GM12878 (cell line): ENCODE measurements around the gene DRAP1. TPM values are rescaled to one million over a fixed set of nuclear protein-coding genes. Genes with fewer than 3 reads are reported as not detected.

ENCODE experiments used
- ATAC-seq: fragments of 200-7000 bp; cut with Tn5 transposase; 3 replicates; pipeline ENCODE4 v1.9.1; 2020; ENCODE audit warnings: mild to moderate bottlenecking, moderate library complexity
- BruUV-seq: library from RNA; stranded (reverse); fragments of 400-500 nt; replicated peaks from 2 replicates; lab custom pipeline; 2021; lab: Mats Ljungman, UMichigan
- CTCF ChIA-PET: fragments of 300-600 bp; sonication (Branson Sonifier 250); formaldehyde crosslinking; extraction: SDS; loops from one replicate; lab custom pipeline; 2021; ENCODE audit warnings: inconsistent platforms; lab: Yijun Ruan, JAX
- POLR2A ChIA-PET: fragments of 350-600 bp; formaldehyde crosslinking; extraction: SDS; loops from one replicate; lab custom pipeline; 2021; ENCODE audit warnings: inconsistent platforms; lab: Charles Lee
- RAD21 ChIA-PET: fragments of 300-600 bp; sonication (Branson Sonifier 250); formaldehyde crosslinking; loops from one replicate; lab custom pipeline; 2023; ENCODE audit warnings: antibody characterized with exemption; ENCODE audit not compliant: unreplicated experiment; lab: Charles Lee
- SMC1A ChIA-PET: fragments of 300-600 bp; sonication (Branson Sonifier 250); formaldehyde crosslinking; loops from one replicate; lab custom pipeline; 2023; ENCODE audit not compliant: unreplicated experiment, uncharacterized antibody; lab: Charles Lee
- DNase-seq: peaks from one replicate; pipeline ENCODE4 v3.0.0-alpha.2; 2011; ENCODE audit warnings: low read depth, low spot score
- FAIRE-seq: peaks from 3 replicates; lab custom pipeline; 2011; peaks lifted over from hg19 to GRCh38; lab: Jason Lieb, UNC
- H2AFZ ChIP-seq: 2 replicates; pipeline ENCODE4 v1.6.0; 2011; ENCODE audit warnings: low read depth, low read length, control low read depth; ENCODE audit not compliant: control insufficient read depth
- H3K27ac ChIP-seq: 2 replicates; pipeline ENCODE4 v1.5.1; 2011; ENCODE audit warnings: control low read depth; ENCODE audit not compliant: control insufficient read depth, insufficient read depth
- H3K27me3 ChIP-seq, 2 experiments: replicated peaks in 1 of 2; 2 replicates each; pipeline versions ENCODE4 v1.6.0 to v1.6.1; 2011; ENCODE audit warnings: low read length in 1 of 2; ENCODE audit not compliant: control insufficient read depth in 2 of 2, insufficient read depth in 2 of 2
- H3K36me3 ChIP-seq, 2 experiments: 2 replicates each; pipeline ENCODE4 v1.5.1; 2011; ENCODE audit warnings: low read length in 1 of 2; ENCODE audit not compliant: control insufficient read depth in 2 of 2, insufficient read depth in 2 of 2
- H3K4me1 ChIP-seq: 2 replicates; pipeline ENCODE4 v1.6.1; 2011; ENCODE audit warnings: mild to moderate bottlenecking, low read length, moderate library complexity, mixed read lengths; ENCODE audit not compliant: control insufficient read depth, insufficient read depth
- H3K4me2 ChIP-seq: 2 replicates; pipeline ENCODE4 v1.6.0; 2011; ENCODE audit warnings: control low read depth; ENCODE audit not compliant: control insufficient read depth, insufficient read depth
- H3K4me3 ChIP-seq: fragments of 200-600 bp; sonication (generic); 2 replicates; pipeline ENCODE4 v1.5.1; 2016
- H3K79me2 ChIP-seq: 2 replicates; pipeline ENCODE4 v1.6.0; 2011; ENCODE audit warnings: low read length; ENCODE audit not compliant: control insufficient read depth, insufficient read depth
- H3K9ac ChIP-seq: 2 replicates; pipeline ENCODE4 v1.8.0; 2011; ENCODE audit warnings: low read length, control low read depth, mixed read lengths; ENCODE audit not compliant: control insufficient read depth, insufficient read depth
- H3K9me3 ChIP-seq: replicated peaks from 3 replicates; pipeline ENCODE4 v1.5.1; 2011; ENCODE audit warnings: mild to moderate bottlenecking, low read length; ENCODE audit not compliant: control insufficient read depth, insufficient read depth
- H4K20me1 ChIP-seq: 2 replicates; pipeline ENCODE4 v1.6.0; 2011; ENCODE audit not compliant: control insufficient read depth, insufficient read depth
- BCLAF1 ChIP-seq: fragments of 450-650 bp; IDR thresholded peaks from 2 replicates; pipeline ENCODE4 v1.6.1; 2017; ENCODE audit warnings: antibody characterized with exemption, mild to moderate bottlenecking, moderate library complexity
- ETV6 ChIP-seq, 2 experiments: fragments of 450-650 bp in 1 of 2; IDR thresholded peaks in 1 of 2; conservative IDR thresholded peaks in 1 of 2; 2 replicates each; pipeline ENCODE4 v1.6.1; 2014; ENCODE audit warnings: antibody characterized with exemption in 1 of 2, borderline replicate concordance in 1 of 2, low read depth in 1 of 2, mild to moderate bottlenecking in 1 of 2, moderate library complexity in 1 of 2
- MEF2A ChIP-seq: IDR thresholded peaks from 2 replicates; pipeline ENCODE4 v1.6.1; 2011; ENCODE audit warnings: low read depth, mild to moderate bottlenecking, low read length, moderate library complexity; ENCODE audit not compliant: insufficient read depth
- MTA2 ChIP-seq: fragments of 450-650 bp; IDR thresholded peaks from 2 replicates; pipeline ENCODE4 v1.6.1; 2016; ENCODE audit warnings: low read depth, mild to moderate bottlenecking, moderate library complexity
- NFIC ChIP-seq: IDR thresholded peaks from 2 replicates; pipeline ENCODE4 v1.6.1; 2012; ENCODE audit warnings: low read depth, mild to moderate bottlenecking, inconsistent platforms, low read length, moderate library complexity
- SIN3A ChIP-seq: IDR thresholded peaks from 2 replicates; pipeline ENCODE4 v1.6.1; 2012; ENCODE audit warnings: low read depth, low read length, improper control_type of control experiment
- SMAD1 ChIP-seq: fragments of 450-650 bp; IDR thresholded peaks from 2 replicates; pipeline ENCODE4 v1.6.1; 2018; ENCODE audit warnings: mild to moderate bottlenecking, low read depth; ENCODE audit not compliant: partially characterized antibody
- SRF ChIP-seq, 2 experiments: IDR thresholded peaks; 2 replicates each; pipeline ENCODE4 v1.6.1; 2011; ENCODE audit warnings: low read depth in 2 of 2, low read length in 2 of 2, mild to moderate bottlenecking in 1 of 2, moderate library complexity in 1 of 2
- STAT1 ChIP-seq: fragments of 450-650 bp; conservative IDR thresholded peaks from 2 replicates; pipeline ENCODE4 v1.6.1; 2014; ENCODE audit warnings: antibody characterized with exemption, mild to moderate bottlenecking
- ZBTB4 ChIP-seq: fragments of 450-650 bp; formaldehyde crosslinking; IDR thresholded peaks from 2 replicates; pipeline ENCODE4 v1.4.0; 2022; ENCODE audit warnings: mild to moderate bottlenecking, moderate library complexity
- ZNF592 ChIP-seq: fragments of 450-650 bp; IDR thresholded peaks from 2 replicates; pipeline ENCODE4 v1.6.1; 2017; ENCODE audit warnings: mild to moderate bottlenecking, moderate library complexity
- WGBS: methylation state at CpG from one replicate; pipeline ENCODE4 v1.1.6; 2016; ENCODE audit warnings: low lambda C conversion rate; ENCODE audit not compliant: insufficient replicate concordance, insufficient coverage; ENCODE audit errors: missing lambda C conversion rate; 5-methylcytosine and 5-hydroxymethylcytosine counted together
- in situ Hi-C: fragments of 300-500 bp; cut with MboI; formaldehyde crosslinking; loops from 9 replicates; pipeline ENCODE4 v1.14.3; 2018; ENCODE audit warnings: mixed read lengths
- intact Hi-C: fragments of 100-400 bp; cut with micrococcal nuclease; formaldehyde crosslinking; loops from one replicate; pipeline ENCODE4 v1.14.2; 2022; ENCODE audit not compliant: unreplicated experiment
- polyA plus RNA-seq, 11 experiments: library from polyadenylated mRNA; depleted of rRNA in 4 of 11; unstranded in 6 of 11; stranded (reverse) in 5 of 11; fragments of >200 nt; fragmentation: Nextera tagmentation in 4 of 11; fragmentation: Illumina TruSeq in 1 of 11; extraction: Ambion mirVana in 4 of 11; extraction: Trizol in 1 of 11; gene quantifications; 1 replicate in 1 of 11; 2 replicates in 10 of 11; pipeline versions ENCODE4 v1.2.1 to v1.2.3, GENCODE V29; 2011 to 2016; ENCODE audit warnings: inconsistent platforms in 2 of 11, missing spikeins in 2 of 11, low read depth in 1 of 11
- total RNA-seq, 4 experiments: library from RNA; depleted of rRNA in 3 of 4; stranded (reverse); fragments of >200 nt in 3 of 4; fragmentation: Illumina TruSeq in 1 of 4; extraction: Trizol in 1 of 4; gene quantifications; 2 replicates each; pipeline versions ENCODE4 v1.2.1 to v1.2.3, GENCODE V29; 2013 to 2021

The DRAP1 gene
- total and polyA plus RNA-seq, 10 of the 15 experiments (the other 5 are each of a cell fraction or from before 2014, with no cell fraction given) = 9.4 to 163 (median 114) TPM

- SMC1A ChIA-PET = interaction anchor here (1.4 to 1.5 kb wide), 2 partner anchors 12 to 18 kb away, joined by 4 to 6 read pairs; partner anchors contain the start of genes CCDC85B and MUS81
- H3K36me3 ChIP-seq = peaks cover 4 to 5% of the 10 kb centered on the region in 2 experiments; a peak in 3 of 4 replicates
- H2AFZ ChIP-seq = no peak overlapping the region
- CTCF ChIA-PET = interaction anchor here (1.8 to 4.5 kb wide), 4 partner anchors 12 to 19 kb away, joined by 7 to 41 read pairs (median 15); partner anchors contain the start of genes CCDC85B, CFL1, FIBP and MUS81
- no peak overlapping the region for H3K4me2 ChIP-seq
- H3K27me3 ChIP-seq = no peaks in the 10 kb centered on the region
- H3K4me1 ChIP-seq = peaks cover 11% of the 10 kb centered on the region
- in situ Hi-C loops (loop anchor here (25.0 kb wide), 1 partner anchor 1635 kb away; the partner anchor contains the start of genes DNAJC4, FKBP2, NUDT22 and PPP1R14B), intact Hi-C loops (no loop called here)
- H4K20me1 ChIP-seq = no peaks in the 10 kb centered on the region
- POLR2A ChIA-PET = interaction anchor here (0.5 to 4.5 kb wide), 5 partner anchors 11 to 199 kb away, joined by 3 to 44 read pairs (median 4); partner anchors contain the start of genes CCDC85B, FIBP and MUS81
- H3K79me2 ChIP-seq = no peaks in the 10 kb centered on the region
- BruUV-seq = no TSS peak
- H3K9me3 ChIP-seq = no peaks in the 10 kb centered on the region
- no peak overlapping the region for H3K9ac ChIP-seq
- RAD21 ChIA-PET = interaction anchor here (0.6 to 1.3 kb wide), 3 partner anchors 12 to 117 kb away, joined by 3 to 5 read pairs (median 3); partner anchors contain the start of gene MUS81
- H3K27ac ChIP-seq = no peak overlapping the region
- no peak overlapping the region for H3K4me3 ChIP-seq
- WGBS = 70% methylated on average over 23 of the region's 26 CpGs
- DNase-seq (no peak), FAIRE-seq (no peak), ATAC-seq (no peak)
- no peak for TF ChIP-seq BCLAF1
- no peak for TF ChIP-seq ETV6 (conservative IDR thresholded peaks at IDR 0.05 in 1 of 2, IDR thresholded peaks at IDR 0.05 in 1 of 2; ENCODE audit: borderline replicate concordance in 1 of 2, low read depth in 1 of 2)
- no peak for TF ChIP-seq MEF2A
- TF ChIP-seq SRF (IDR thresholded peaks at IDR 0.05; ENCODE audit: low read depth in 2 of 2, low read length in 2 of 2) = no peak
- no peak for TF ChIP-seq NFIC
- no peak for TF ChIP-seq ZBTB4 (CRISPR knock-in tag)
- no peak for TF ChIP-seq STAT1
- TF ChIP-seq SMAD1 = no peak
- no peak for TF ChIP-seq ZNF592
- no peak for TF ChIP-seq MTA2
- TF ChIP-seq SIN3A = no peak
Measured at GRCh38 chr11:65871811-65872548, 47.2 kb upstream of the DRAP1 start.
